ENCODE measurements around the gene LSM5.

DNA sequence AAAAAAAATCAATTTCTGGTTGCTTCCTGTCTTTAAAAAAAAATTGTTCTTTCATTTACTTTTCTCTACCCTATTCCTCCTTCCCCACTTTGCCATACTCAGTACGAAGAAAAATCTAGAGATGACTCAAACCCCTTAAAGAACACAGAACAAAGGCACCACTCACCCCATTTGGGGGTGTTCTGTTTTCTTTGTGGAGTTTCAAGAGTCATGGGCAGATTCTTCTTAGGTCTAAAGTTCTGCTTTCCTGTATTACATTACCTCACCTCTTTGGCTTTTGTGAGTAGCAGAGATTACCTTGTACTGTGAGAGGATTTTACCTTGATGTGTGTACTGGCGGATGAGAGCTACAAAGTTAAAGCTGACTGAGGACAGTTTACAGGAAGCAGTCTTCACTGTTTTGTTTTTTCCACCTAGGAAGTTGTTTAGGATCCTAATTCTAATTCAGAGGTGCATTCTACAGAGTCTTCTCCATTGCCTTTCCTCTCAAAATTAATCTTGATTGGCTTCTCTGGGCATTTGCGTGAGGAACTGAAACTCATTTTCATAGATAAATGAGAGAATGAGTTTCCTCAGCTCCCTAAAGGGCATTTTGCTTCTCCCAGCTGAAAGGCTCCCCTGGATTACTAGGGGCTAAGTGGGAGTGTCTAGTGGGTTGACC is 25.8 kb upstream of the LSM5 start:
- TF ChIP-seq POLR2A (IDR thresholded peaks at IDR 0.05; ENCODE audit: low read depth, low read length), result no peak
- no peak for TF ChIP-seq POLR2AphosphoS5 (IDR thresholded peaks at IDR 0.05; ENCODE audit: low read depth, low read length)
- no peak for TF ChIP-seq TAF1 (IDR thresholded peaks at IDR 0.05; ENCODE audit: low read depth, low read length)
- TF ChIP-seq SPI1 (IDR thresholded peaks at IDR 0.05; ENCODE audit: low read depth, low read length), result peak; percentile 95
- no peak for TF ChIP-seq PAX5 (IDR thresholded peaks at IDR 0.05; ENCODE audit: insufficient read depth, low read length, severe bottlenecking)
- no peak for TF ChIP-seq POU2F2 (IDR thresholded peaks at IDR 0.05; ENCODE audit: low read depth, low read length)
